Measurements from ENCODE around the gene SLC28A1.
"Not testable (repeated sequence)": the region's sequence is repeated elsewhere in the genome, so short reads cannot be mapped to it uniquely, and the experiment has no call there.

The SLC28A1 gene

DNA sequence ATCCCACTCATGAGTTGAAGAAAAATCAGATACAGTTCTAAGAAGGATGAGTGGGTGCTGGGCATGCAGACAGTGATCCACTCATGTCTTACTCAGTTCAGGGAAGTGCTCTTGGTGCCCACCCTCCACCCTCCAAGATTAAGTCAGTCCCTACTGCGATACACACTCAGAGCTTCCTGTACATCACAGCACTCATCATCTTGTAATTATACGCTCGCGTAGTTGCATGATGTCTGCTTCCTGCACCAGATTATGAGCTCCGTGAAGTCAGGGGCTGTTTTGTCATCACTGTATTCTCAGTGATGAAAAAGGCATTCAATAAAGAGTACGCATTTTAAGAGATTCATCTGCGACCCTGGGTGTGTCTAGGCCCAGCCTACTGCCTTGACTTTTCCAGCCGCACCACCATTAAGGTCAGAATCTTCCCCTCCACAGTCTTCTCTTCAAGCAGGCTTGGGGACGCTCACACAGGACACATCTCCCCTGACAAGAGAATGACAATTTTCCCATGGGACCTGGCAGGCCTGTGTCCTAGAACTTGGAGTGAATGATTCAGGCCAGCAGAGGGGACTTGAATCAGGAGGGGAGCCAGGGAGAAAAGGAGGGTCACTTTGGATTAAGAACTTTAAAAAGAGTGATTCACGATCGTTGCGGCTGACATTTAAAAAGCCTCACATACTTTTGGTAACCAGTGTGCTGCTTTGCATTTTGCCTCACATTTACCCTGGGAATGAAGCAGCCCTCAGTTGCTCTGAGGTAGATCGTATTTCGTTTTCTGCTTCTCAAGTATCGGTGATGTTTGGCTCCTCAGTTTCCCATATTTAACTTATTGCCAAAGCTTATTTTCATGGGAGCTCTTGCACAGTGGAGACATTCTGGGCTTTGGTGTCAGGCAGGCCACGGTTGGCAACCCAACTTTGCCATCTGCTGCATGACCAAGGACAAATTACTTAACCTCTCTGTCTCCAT, 89.3 kb downstream of the SLC28A1 start:
- DNase-seq: no peak

DNA sequence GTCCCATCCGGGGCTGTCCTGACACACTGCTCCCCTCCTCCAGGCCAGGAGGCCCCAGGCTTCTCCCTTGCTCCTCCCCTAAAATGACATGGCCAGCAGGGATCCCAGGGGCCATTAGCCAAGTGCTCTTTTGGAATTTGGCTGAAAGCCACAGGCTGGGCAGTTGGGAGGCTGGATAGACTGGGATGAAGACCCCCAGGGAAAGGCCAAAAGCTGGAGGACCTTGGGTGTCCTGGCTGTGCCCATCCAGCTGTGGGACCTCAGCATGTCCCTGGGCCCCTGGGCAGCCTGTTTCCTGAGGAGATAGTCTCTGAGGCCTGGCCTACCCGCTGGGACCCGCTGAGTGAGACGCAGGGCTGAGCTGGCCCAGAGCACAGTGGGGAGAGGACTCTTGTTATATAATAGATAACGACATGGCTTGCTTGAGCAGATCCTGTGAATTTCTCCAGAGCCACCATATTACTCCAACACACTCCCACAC, 91.4 kb downstream of the SLC28A1 start:
- DNase-seq: no peak

DNA sequence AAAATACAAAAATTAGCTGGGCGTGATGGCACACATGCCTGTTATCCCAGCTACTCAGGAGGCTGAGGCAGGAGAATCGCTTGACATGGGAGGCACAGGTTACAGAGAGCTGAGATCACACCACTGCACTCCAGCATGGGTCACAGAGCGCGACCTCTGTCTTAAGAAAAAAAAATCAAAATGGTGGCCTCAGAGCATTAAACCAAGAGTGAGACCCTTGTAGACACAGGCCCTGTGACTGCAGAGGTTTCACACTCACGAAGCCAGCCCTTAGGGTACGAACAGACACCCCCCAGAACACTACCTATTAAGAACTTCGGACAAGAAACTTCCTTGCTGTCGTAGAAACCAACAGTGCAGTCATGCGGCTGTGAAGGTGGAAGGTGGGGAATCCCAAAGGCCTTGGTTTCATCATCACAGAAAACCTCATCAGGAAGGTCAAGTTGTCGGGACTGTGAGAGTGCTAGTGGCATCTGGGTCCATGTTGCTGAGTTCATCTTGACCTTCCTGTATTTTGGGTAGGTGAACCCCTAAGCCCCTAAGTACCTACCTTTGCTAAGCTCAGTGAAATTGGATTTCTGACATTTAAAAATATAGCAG, 92.4 kb downstream of the SLC28A1 start:
- DNase-seq: no peak

DNA sequence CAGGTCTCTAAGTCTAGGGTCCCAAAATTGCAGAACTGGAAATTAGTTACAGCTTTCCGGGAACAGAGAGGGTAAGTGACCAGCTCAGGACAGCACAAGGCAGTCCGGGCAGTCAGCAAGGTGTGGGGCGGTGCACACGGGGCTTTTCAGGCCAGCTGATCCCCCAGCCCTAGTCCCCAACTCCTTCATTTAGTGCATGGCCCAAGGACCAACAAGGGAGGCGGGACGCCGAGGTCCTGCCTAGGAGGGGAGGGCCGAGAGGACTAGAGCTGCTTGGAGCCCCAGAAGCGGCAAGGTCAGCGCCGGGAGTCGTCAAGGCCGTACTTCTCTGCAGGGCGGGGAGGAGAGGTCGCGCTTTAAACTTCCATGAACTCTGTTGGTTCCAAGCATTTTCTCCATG, 95.2 kb downstream of the SLC28A1 start:
- no peak for DNase-seq

DNA sequence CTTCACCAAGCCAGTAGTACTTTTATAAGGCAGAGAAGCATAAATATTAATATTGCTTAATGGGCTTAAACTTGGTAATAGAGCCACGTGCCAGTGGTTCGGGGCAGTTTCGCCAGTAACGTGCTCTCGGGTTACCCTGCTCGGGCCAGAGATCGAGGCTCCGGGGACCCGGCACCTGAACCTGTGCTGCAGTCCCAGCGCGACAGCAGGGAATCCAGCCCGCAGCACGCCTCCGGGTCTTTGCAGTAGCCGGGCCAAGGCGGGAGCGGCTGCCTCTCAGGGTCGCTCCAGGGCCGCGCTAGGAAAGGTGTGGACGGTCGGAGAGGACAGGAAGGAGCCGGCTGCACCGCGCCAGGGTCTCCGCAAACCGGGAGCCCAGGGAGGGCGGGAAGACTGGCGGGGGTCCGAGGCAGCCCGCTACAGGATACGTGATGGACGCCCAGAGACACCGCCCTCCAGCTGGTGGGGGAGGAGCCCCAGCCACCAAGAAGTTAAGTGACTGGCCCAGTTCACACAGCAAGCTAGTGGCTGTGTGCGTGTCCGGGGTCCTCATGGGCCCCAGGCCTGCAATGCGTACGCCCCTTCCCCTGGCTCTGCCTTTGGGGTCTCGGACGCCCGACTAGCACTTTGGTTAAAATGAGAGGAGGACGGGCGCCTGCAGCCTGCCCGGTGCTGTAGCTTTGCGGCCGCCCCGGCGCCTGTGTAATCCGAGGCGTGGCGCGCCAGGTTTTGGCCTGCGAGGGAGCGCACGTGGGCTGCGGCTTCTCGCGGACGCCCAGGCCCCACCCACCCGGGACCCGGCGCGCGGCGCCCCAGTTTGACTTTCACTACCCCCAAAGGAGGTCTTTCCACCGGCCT, 96.0 kb downstream of the SLC28A1 start:
- peak; percentile 92 for DNase-seq

DNA sequence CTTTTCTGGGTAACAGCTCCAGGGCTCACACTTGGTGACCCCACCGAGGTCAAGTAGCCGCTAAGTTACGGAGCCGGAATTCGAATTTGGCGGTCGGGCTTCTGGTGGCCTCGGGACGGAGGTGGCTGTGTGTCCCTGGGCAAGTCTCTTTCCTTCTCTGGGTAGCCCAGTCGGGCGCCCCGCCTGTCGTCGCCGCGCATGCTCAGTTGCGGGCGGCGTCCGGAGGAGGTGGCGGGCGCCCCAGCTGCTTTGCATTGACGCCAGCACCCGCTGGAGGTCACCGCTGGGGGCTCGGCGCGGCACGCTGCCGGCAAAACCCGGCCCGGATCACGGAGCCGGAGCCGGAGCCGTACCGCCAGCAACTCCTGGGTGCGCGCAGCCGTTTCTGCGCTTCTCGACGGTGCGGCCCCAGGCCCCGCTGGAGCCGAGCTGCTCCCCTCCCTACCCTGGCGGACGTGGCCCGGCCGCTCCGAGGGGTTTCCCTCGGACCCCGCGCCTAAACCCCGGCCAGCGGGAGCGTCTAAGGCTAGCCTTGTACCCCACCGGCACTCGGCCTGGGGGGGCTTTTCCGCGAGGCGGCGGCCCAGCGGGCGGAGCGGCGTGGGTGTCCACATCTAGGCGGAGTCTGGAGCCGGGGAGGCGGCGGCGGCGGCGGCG, 96.7 kb downstream of the SLC28A1 start:
- DNase-seq: peak; percentile 97

DNA sequence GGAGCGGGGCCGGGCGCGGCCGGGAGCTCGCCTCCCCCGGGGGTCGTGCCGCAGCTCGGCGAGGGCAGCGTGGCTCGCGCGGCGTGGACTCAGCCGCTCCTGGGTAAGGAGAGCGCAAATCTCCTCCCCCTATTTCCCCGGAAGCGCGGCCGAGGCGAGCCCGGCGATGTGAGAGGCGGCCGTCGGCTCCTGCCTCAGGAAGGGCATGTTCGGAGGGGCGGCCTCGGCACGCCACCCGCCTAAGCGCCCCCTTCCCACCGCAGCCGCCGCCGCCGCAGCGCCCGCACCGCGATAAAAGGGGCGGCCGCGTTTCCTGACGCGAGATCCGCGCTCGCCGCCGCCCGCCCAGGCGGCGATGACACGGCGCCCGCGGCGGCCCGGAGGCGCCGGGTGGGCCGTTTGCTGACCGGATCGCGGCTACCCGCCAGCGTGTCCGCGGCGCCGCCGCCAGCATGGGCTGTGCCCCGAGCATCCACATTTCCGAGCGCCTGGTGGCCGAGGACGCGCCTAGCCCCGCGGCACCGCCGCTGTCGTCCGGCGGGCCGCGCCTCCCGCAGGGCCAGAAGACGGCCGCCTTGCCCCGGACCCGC, 97.3 kb downstream of the SLC28A1 start, which contains the start of gene PDE8A:
TSS of gene PDE8A (plus strand) at position 146 of the 590 bp plus-strand sequence. CDS start at position 453, 307 bp downstream.
- no peak for DNase-seq

DNA sequence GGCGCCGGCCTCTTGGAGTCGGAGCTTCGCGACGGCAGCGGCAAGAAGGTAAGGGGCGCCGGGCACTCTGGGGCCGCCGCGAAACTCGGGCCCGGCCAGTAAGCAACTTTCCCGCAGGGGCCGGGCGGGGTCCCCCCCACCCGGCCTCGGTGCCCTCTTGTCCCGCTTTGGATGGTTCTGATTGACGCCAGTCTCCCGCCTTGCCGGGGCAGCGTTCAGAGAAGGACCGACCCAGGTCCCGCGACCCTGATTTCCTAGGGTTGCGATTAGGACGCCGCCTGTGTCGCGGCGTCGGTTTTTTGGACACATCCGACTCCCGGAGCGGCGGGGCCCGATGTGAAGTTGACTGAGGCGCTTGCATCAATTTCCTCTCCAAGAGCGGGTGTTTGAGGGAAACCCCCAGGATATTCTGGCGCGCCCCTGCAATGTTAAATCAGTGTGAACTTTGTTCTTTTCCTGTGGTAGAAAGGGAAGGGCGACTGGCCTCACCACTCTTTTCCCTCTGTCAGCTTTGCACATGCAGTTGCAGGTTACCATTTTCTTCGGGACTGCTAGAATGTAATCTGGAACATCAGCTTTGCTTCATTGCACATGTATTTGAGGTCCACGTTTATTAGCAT, 97.9 kb downstream of the SLC28A1 start:
- DNase-seq: peak; percentile 51

DNA sequence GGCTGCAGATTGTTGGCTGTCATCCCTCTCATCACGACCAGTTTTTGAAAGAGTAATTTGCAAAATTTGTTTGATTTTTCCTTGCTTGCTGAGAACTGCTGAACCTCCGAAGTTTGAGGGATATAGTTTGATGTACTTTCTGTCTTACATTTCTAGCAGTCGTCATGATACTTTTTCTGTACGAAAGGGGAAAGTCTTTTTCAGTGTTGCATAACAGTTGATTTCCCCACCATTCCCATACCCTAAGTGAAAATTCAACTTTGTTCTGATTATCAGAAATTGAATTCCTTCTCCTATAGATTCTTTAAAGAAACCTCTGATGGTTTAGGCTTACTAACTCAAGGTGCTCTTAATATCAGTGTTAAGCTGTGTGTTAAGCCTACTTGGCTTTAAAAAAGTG, 98.8 kb downstream of the SLC28A1 start:
- DNase-seq: no peak

DNA sequence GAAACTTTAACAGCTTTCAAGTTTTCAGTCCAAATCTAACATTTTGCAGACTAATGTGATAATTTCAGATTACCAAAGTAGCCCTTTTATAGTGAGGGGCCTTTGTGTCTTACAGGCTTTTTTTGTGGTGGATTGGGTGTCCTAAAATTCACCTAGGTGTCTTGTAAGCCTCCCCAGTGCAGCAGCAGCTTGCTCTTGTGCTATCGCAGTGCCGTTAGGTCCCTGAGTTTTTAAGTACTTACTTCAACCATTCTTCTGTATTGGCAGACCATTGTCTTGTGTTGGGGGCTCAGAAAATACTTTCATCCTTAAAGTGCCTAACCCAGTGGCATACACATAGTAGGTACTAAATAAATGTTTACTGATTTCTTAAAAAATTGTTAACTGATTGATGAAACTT, 99.2 kb downstream of the SLC28A1 start:
- no peak for DNase-seq

DNA sequence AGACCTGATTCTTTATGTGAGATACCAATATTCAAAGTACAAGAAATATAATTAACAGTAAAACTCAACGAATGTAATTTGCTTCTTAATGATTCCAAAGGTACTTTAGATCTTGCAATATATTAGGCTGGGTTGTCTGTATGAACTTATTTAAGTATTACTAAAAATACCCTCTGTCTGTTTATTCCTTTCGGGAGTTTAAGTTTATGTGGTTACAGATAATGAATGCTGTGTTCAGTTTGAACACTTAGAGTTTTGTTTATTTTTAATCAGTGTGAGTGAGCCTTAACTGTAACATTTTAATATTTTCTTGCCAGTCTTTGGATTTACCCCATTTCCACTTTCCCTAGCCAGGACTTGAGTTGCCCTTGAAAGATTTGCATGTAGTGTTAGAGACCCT, 100.7 kb downstream of the SLC28A1 start:
- no peak for DNase-seq

DNA sequence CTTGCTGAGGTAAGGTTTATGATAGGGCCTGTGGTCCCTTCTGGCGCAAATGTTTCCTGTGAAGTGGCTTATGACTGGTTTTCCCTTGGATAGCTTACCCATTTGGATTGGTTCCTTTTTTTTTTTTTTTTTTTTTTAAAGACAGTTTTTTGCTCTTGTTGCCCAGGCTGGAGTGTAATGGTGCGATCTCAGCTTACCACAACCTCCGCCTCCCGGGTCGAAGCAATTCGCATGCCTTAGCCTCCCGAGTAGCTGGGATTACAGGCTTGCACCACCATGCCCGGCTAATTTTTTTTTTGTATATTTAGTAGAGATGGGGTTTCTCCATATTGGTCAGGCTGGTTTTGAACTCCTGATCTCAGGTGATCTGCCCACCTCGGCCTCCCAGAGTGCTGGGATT, 102.9 kb downstream of the SLC28A1 start:
- not testable (repeated sequence) for DNase-seq

DNA sequence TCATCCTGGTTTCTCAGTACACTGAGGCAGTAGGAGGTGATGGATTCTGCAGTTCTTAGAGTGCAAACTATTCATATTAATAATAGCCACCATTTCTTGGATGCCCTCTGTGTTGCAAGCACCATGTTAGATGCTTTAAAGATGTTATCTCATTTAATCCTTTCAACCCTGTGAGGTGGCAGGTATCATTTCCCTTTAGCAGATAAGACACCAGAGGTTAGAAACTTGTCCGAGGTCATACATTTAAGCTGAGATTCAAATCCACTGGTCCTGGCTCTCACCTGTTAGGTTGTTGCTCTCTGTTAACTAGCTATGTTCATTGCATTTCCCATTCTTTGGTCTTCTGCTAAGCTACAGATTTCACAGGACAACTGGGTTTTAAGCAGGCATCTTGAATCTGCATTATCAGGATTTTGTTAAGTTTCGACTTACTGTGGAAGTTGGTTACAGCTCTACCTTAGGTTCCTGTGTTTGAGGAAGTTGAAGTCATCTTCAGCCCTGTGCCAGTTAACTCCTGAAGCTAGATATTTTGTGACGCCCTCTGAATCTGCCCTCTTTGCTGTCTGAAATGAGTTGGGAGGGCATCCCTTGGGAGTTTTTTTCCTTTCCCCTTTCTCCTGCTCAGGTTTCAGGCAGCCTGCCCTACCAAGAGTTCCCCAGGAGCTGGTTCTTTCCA, 103.6 kb downstream of the SLC28A1 start:
- DNase-seq: no peak

DNA sequence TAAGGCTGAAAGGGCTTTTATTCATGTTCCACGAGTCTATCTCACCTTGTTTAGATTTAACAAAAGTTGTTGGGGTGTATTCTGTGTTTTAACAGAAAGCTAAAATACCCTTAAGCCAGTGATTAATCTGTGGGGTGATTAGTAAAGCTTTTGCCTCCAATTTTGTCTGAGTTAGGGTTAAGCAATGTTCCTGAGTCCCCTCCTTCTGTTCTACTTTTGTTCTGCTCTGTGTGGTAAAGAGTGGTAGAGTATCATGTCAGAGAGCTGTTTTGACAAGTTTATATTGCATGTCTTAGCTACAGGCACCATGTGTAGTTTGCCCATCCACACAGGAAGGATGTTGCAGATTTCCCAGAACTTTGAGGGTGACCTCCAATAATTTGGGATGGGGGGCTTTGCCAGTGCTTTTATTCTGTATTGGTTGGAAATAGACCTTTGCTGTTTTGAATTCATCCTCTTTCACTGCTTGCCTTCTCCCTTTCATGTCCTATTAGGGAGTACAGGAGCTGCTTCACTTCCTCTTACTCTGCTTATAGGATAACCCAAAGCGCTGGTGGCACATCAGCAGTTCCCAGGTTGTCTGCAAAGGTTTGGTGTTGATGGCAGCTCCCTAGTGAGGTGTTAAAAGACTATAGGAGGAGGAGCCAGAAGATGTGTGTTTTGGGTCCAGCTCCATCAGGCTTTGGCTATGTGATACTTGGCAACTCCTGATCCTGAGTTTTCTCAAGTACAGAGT, 104.6 kb downstream of the SLC28A1 start:
- DNase-seq: no peak

DNA sequence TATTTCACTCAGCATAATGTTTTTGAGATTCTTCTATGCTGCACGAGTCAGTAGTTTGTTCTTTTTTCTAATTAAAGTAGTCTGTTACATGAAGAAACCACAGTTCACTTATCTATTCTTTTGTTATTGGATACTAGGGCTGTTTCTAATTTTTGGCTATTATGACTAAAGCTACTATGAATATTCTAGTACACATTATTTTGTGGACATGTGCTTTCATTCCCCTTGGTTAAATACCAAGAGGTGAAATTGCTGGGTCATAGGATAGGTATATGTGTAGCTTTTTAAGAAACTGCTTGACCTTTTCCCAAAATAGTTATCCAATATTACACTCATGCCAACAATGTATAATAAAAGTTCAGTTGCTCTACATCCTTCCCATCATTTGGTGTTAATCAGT, 106.0 kb downstream of the SLC28A1 start:
- DNase-seq: no peak

DNA sequence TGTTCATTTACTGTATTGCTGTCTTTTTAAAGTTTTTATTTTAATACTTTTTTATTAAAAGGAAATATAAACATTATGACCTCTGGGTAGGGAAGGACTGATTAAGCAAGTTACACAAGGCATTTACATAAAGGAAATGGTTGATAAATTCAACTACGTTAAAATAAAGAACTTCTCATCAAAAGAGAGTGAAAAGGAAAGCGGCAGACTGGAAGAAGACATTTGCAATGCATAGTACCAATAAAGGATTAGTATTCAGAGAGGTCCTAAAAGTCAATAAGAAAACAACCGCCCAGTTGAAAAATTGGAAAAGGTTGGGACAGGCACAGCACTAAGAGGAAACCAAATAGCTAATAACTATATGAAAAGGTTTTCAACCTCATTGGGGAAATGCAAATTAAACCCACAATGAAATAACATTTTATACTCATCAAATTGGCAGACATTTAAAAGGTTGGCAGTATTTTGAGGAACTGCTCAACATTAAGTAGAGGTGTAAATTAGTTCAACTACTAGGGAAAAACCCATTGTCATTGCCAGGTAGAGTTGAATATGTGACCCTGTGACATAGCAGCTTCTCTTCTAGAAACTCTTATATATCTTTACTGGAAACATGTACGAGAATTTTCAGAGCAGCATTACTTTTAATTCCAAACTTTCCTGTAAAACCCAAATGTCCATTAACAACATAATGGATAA, 106.7 kb downstream of the SLC28A1 start:
- no peak for DNase-seq

DNA sequence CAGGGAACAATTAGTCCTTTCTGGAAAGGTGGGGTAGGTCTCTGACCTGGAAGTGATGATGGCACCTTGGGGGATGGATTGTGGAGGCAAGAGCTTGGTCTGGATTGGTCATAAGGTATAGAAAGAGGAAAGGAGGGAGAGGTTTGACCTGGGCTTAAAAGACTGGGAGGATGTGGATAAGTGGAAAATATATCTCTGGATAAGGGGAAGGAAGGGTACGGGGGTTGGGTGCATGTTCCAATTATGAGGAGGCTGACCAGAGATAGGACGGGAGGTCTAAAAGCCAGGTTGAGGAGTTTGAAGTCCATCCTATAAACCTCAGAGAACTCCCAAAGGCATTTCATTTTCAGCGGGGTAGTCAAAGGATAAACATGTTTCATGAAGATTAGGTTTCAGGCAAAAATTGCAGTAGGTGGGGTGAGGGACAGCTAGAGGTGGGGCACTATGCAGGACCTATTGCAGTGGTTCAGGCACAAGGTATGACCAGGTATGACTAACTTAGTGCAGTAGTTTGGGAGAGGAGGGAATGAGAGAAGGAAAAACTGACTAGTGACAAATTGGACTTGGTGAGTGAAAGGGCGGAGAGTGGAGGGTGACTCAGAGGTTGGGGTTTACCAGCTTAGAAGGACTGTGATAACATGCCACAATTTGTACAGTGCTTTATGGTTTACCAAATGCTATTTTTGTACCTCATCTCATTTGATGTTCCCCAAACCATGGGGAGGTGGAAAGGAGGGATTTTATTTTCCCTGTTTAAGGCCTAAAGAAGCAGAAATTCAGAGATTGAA, 107.9 kb downstream of the SLC28A1 start:
- DNase-seq: no peak
